ENCODE data around the gene SLC9C1. TPM values are rescaled to one million over a fixed set of nuclear protein-coding genes. Genes with fewer than 3 reads are reported as not detected.

Gene SLC9C1
- total and polyA plus RNA-seq, 2 of the 4 experiments (the other 2 are of a cell fraction) = not detected

DNA sequence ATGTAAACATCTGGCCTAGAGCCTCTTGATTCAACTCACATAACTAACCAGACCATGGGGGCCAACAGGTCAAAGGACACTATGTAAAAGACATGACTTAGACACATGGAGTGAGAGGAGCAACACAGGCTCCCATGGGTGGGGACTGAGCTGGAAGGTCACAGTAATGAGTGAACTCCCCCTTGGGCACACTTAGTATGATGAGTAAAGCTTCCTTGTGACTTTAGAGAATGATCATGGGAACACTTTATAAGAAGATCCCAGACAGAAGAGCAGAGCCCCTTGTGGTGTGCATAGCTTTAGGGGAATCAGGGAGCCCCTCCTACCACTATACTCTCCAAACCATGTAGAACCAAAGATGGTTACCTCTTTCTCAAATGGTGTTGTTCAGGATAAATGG lies 171.1 kb downstream of the SLC9C1 start:
- CTCF ChIA-PET = no interaction called here

More for the DNA sequence above, 171.1 kb downstream of the SLC9C1 start:
- POLR2A ChIA-PET (ENCODE audit: unreplicated experiment) = no interaction called here
- dilution Hi-C loops (cut with HindIII; ENCODE audit: low sequenced_read_pairs, unreplicated experiment) = no loop called here
- Histone ChIP-seq H3K23ac (ENCODE audit: low read depth, low read length) (no peak overlapping the region), H3K9me1 (ENCODE audit: insufficient read depth, low read length) (no peaks in the 10 kb centered on the region; the same call in 1 of the 2 replicates), H2BK20ac (ENCODE audit: low read depth, low read length) (no peak overlapping the region), H3K79me1 (ENCODE audit: low read depth in 1 of 2, low read length in 2 of 2) (no peaks in the 10 kb centered on the region; a peak in 2 of 4 replicates), H3K4me3 (ENCODE audit: insufficient read depth, low read depth, low read length) (no peak overlapping the region), H3K4me2 (ENCODE audit: low read depth, low read length) (no peak overlapping the region), H3K18ac (ENCODE audit: low read depth, low read length) (no peak overlapping the region), H3K36me3 (ENCODE audit: control insufficient read depth, insufficient read depth, low read length) (peaks cover 1% of the 10 kb centered on the region; the same call in 1 of the 2 replicates), H2AFZ (replicated peaks; ENCODE audit: low read length, poor library complexity) (no peak overlapping the region), H2AK9ac (replicated peaks; ENCODE audit: low read depth, low read length, poor library complexity) (no peak overlapping the region), H2AK5ac (ENCODE audit: low read depth, low read length) (no peak overlapping the region), H3K14ac (replicated peaks; ENCODE audit: low read depth, low read length) (no peak overlapping the region), H3K9me3 (ENCODE audit: control insufficient read depth, insufficient read depth, low read length) (no peaks in the 10 kb centered on the region), H4K20me1 (ENCODE audit: insufficient read depth, low read length) (no peaks in the 10 kb centered on the region), H4K91ac (ENCODE audit: insufficient read depth, low read depth, low read length) (no peak overlapping the region), H2BK5ac (ENCODE audit: low read depth, low read length, poor library complexity, severe bottlenecking) (no peak overlapping the region), H2BK120ac (ENCODE audit: low read depth, low read length) (no peak overlapping the region), H4K5ac (ENCODE audit: low read depth, low read length) (no peak overlapping the region), H3K27me3 (ENCODE audit: control insufficient read depth, insufficient read depth, low read length) (no peaks in the 10 kb centered on the region), H2BK15ac (ENCODE audit: low read depth, low read length) (no peak overlapping the region), H4K8ac (ENCODE audit: low read depth in 2 of 2, low read length in 2 of 2) (no peak overlapping the region), H3K56ac (ENCODE audit: extremely low read depth, insufficient read depth, low read length) (no peak overlapping the region), H3K27ac (ENCODE audit: insufficient read depth, low read length) (no peak overlapping the region), H3K9ac (ENCODE audit: low read depth, low read length) (no peak overlapping the region), H3K4me1 (ENCODE audit: control insufficient read depth, insufficient read depth, low read length) (peaks cover 2% of the 10 kb centered on the region; the same call in 1 of the 2 replicates), H3K4ac (ENCODE audit: low read depth, low read length) (no peak overlapping the region)
- TF ChIP-seq CHD1 (IDR thresholded peaks at IDR 0.05; ENCODE audit: low read depth, low read length) (no peak), RAD21 (IDR thresholded peaks at IDR 0.05; ENCODE audit: low read length) (no peak), MXI1 (IDR thresholded peaks at IDR 0.05; ENCODE audit: borderline replicate concordance, low read depth, low read length) (no peak), POLR2A (IDR thresholded peaks at IDR 0.05; ENCODE audit: low read depth, low read length) (no peak), MAZ (IDR thresholded peaks at IDR 0.05; ENCODE audit: borderline replicate concordance, low read depth, low read length) (no peak), CEBPB (IDR thresholded peaks at IDR 0.05; ENCODE audit: low read depth, low read length) (no peak), BHLHE40 (IDR thresholded peaks at IDR 0.05; ENCODE audit: low read depth, low read length) (no peak), NFE2L2 (IDR thresholded peaks at IDR 0.05; ENCODE audit: low read depth, low read length) (no peak), SMC3 (IDR thresholded peaks at IDR 0.05; ENCODE audit: low read depth, low read length) (no peak), RCOR1 (IDR thresholded peaks at IDR 0.05; ENCODE audit: insufficient replicate concordance, low read length) (no peak), RFX5 (IDR thresholded peaks at IDR 0.05; ENCODE audit: low read depth, low read length) (no peak), FOS (IDR thresholded peaks at IDR 0.05; ENCODE audit: low read depth, low read length) (no peak), MAFK (IDR thresholded peaks at IDR 0.05; ENCODE audit: low read depth, low read length) (no peak)
- TF ChIP-seq, protein P1, sequence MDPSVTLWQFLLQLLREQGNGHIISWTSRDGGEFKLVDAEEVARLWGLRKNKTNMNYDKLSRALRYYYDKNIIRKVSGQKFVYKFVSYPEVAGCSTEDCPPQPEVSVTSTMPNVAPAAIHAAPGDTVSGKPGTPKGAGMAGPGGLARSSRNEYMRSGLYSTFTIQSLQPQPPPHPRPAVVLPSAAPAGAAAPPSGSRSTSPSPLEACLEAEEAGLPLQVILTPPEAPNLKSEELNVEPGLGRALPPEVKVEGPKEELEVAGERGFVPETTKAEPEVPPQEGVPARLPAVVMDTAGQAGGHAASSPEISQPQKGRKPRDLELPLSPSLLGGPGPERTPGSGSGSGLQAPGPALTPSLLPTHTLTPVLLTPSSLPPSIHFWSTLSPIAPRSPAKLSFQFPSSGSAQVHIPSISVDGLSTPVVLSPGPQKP (IDR thresholded peaks at IDR 0.05; ENCODE audit: borderline replicate concordance, low read depth, low read length) = no peak
- TF ChIP-seq, protein P2, sequence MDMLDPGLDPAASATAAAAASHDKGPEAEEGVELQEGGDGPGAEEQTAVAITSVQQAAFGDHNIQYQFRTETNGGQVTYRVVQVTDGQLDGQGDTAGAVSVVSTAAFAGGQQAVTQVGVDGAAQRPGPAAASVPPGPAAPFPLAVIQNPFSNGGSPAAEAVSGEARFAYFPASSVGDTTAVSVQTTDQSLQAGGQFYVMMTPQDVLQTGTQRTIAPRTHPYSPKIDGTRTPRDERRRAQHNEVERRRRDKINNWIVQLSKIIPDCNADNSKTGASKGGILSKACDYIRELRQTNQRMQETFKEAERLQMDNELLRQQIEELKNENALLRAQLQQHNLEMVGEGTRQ (IDR thresholded peaks at IDR 0.05; ENCODE audit: low read depth, low read length) = no peak
- TF ChIP-seq, protein P3, sequence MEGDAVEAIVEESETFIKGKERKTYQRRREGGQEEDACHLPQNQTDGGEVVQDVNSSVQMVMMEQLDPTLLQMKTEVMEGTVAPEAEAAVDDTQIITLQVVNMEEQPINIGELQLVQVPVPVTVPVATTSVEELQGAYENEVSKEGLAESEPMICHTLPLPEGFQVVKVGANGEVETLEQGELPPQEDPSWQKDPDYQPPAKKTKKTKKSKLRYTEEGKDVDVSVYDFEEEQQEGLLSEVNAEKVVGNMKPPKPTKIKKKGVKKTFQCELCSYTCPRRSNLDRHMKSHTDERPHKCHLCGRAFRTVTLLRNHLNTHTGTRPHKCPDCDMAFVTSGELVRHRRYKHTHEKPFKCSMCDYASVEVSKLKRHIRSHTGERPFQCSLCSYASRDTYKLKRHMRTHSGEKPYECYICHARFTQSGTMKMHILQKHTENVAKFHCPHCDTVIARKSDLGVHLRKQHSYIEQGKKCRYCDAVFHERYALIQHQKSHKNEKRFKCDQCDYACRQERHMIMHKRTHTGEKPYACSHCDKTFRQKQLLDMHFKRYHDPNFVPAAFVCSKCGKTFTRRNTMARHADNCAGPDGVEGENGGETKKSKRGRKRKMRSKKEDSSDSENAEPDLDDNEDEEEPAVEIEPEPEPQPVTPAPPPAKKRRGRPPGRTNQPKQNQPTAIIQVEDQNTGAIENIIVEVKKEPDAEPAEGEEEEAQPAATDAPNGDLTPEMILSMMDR (conservative IDR thresholded peaks at IDR 0.05; ENCODE audit: low read depth, low read length) = no peak
- ATAC-seq (ENCODE audit: low read depth) (no peak), DNase-seq (no peak)
- in situ Hi-C loops (cut with MboI; ENCODE audit: low sequenced_read_pairs) = no loop called here
- no TSS peak for BruUV-seq (replicated peaks)
- intact Hi-C loops (cut with micrococcal nuclease) = no loop called here

Measured in IMR-90 (cell line).